MCF 10A (cell line): ENCODE data around the gene OPRD1. TPM values are rescaled to one million over a fixed set of nuclear protein-coding genes. Genes with fewer than 3 reads are reported as not detected.
A peak's percentile ranks its signal among the peaks of the same experiment; 100 is the strongest.
"Not testable (repeated sequence)": the region's sequence is repeated elsewhere in the genome, so short reads cannot be mapped to it uniquely, and the experiment has no call there.

Experiments
- BruUV-seq: library from RNA; stranded (reverse); fragments of 400-500 nt; replicated peaks from 2 replicates; lab custom pipeline; 2021; lab: Mats Ljungman, UMichigan
- CTCF ChIA-PET: fragments of 300-600 bp; sonication (Branson Sonifier 250); formaldehyde crosslinking; extraction: SDS; loops from one replicate; lab custom pipeline; 2021; ENCODE audit warnings: antibody characterized with exemption, inconsistent platforms; lab: Yijun Ruan, JAX
- POLR2A ChIA-PET: fragments of 300-600, 350-650 bp; sonication (Branson Sonifier 250); formaldehyde crosslinking; extraction: SDS; loops from one replicate; lab custom pipeline; 2020; ENCODE audit warnings: antibody characterized with exemption, inconsistent platforms; lab: Yijun Ruan, JAX
- DNase-seq: peaks from one replicate; pipeline ENCODE4 v3.0.0-alpha.2; 2018; ENCODE audit not compliant: unreplicated experiment
- H3K27ac Mint-ChIP-seq: one replicate; pipeline ENCODE4 v1.8.0; 2022; ENCODE audit warnings: mild to moderate bottlenecking, low read depth, mixed read lengths; ENCODE audit not compliant: unreplicated experiment
- H3K27me3 Mint-ChIP-seq: one replicate; pipeline ENCODE4 v1.8.0; 2022; ENCODE audit warnings: mixed read lengths; ENCODE audit not compliant: insufficient read depth, unreplicated experiment
- H3K36me3 Mint-ChIP-seq: one replicate; pipeline ENCODE4 v1.8.0; 2022; ENCODE audit warnings: mild to moderate bottlenecking, moderate library complexity, mixed read lengths; ENCODE audit not compliant: insufficient read depth, unreplicated experiment
- H3K4me1 Mint-ChIP-seq: one replicate; pipeline ENCODE4 v1.8.0; 2022; ENCODE audit warnings: mixed read lengths; ENCODE audit not compliant: insufficient read depth, unreplicated experiment
- H3K4me3 Mint-ChIP-seq: one replicate; pipeline ENCODE4 v1.8.0; 2022; ENCODE audit warnings: mild to moderate bottlenecking, moderate library complexity, mixed read lengths; ENCODE audit not compliant: unreplicated experiment
- H3K9me3 Mint-ChIP-seq: one replicate; pipeline ENCODE4 v1.8.0; 2022; ENCODE audit warnings: mixed read lengths; ENCODE audit not compliant: unreplicated experiment
- intact Hi-C: fragments of 100-400 bp; cut with micrococcal nuclease; formaldehyde crosslinking; loops from 2 replicates; pipeline ENCODE4 v1.14.1; 2022
- total RNA-seq: library from RNA; stranded (reverse); gene quantifications from 2 replicates; pipeline ENCODE4 v1.2.3, GENCODE V29; 2022
- TF ChIP-seq, protein P1 (sequence below): fragments of 200-600 bp; IDR thresholded peaks from one replicate; pipeline ENCODE4 v1.8.0; 2022; ENCODE audit warnings: antibody characterized with exemption, mild to moderate bottlenecking; ENCODE audit not compliant: unreplicated experiment

The OPRD1 gene
- total RNA-seq, 1 experiment from 2014 or later: not detected

DNA sequence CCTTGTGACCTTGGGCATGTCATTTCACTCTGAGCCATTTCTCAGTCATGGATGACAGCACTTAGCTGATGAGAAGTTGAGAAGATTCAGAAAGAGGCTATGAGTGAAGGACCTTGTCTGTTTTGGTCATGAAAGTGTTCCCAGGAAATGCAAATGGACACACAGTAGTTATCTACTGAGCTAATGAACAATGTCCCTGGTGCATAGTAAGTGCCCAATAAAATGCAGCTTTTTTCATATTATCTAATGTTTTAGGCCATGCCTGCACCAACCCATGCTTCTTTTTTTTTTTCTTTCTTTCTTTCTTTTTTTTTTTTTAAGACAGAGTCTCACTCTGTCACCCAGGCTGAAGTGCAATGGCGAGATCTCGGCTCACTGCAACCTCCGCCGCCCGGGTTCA lies 58.0 kb downstream of the OPRD1 start:
- H3K9me3 Mint-ChIP-seq: no peaks in the 10 kb centered on the region
- peaks cover 7% of the 10 kb centered on the region for H3K4me1 Mint-ChIP-seq
- DNase-seq: no peak
- BruUV-seq: no TSS peak
- ChIA-PET POLR2A (no interaction called here), CTCF (interaction anchor here (0.7 to 0.8 kb wide), 2 partner anchors 27 to 166 kb away, joined by 3 read pairs; no protein-coding TSS in a partner anchor)
- H3K27ac Mint-ChIP-seq: no peak overlapping the region
- H3K27me3 Mint-ChIP-seq: peaks cover 28% of the 10 kb centered on the region
- no peak overlapping the region for H3K4me3 Mint-ChIP-seq
- intact Hi-C loops: no loop called here
- TF ChIP-seq, protein P1, sequence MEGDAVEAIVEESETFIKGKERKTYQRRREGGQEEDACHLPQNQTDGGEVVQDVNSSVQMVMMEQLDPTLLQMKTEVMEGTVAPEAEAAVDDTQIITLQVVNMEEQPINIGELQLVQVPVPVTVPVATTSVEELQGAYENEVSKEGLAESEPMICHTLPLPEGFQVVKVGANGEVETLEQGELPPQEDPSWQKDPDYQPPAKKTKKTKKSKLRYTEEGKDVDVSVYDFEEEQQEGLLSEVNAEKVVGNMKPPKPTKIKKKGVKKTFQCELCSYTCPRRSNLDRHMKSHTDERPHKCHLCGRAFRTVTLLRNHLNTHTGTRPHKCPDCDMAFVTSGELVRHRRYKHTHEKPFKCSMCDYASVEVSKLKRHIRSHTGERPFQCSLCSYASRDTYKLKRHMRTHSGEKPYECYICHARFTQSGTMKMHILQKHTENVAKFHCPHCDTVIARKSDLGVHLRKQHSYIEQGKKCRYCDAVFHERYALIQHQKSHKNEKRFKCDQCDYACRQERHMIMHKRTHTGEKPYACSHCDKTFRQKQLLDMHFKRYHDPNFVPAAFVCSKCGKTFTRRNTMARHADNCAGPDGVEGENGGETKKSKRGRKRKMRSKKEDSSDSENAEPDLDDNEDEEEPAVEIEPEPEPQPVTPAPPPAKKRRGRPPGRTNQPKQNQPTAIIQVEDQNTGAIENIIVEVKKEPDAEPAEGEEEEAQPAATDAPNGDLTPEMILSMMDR: no peak
- peaks cover 7% of the 10 kb centered on the region for H3K36me3 Mint-ChIP-seq

DNA sequence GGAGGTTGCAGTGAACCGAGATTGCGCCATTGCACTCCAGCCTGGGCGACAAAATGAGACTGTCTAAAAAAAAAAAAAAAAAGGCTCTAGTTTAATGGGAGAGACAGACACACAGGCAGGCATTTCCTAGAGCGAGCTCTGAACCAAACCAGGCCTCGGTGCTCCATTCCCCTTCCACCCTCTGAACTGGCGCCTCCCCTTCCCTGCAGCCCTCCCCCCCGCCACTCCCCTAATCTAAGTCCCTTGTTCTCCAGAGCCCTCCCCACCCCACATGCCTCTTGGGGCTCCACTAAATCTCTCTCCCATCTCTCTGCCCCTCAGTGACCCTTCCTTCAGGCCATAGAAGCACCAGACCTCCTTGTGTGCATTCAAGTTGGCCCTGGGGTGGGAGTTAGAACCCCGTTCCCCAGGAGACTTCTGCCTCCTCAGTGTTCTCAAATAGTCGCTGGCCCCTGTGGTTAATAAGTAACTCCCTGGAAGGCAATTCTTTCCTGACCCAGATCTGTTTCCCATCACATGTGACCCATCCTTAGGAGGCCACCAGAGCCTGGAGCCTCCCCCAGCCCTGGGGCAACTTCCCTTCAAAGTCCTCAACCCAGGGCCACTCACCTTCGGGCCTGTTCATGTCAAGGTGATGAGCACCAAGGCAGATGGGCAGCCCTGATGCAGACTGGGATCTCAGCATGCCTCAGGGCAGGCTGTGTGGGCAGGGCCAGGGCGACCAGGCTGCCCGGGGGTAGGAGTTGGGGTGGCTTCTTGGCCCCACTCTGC lies 59.8 kb downstream of the OPRD1 start:
- intact Hi-C loops: no loop called here
- Mint-ChIP-seq H3K27ac (no peak overlapping the region), H3K4me1 (no peaks in the 10 kb centered on the region), H3K4me3 (no peak overlapping the region), H3K27me3 (peaks cover 13% of the 10 kb centered on the region), H3K36me3 (peaks cover 7% of the 10 kb centered on the region), H3K9me3 (no peaks in the 10 kb centered on the region)
- ChIA-PET CTCF (interaction anchor here (0.6 kb wide), 1 partner anchor 87 kb away, joined by 5 read pairs; no protein-coding TSS in a partner anchor), POLR2A (interaction anchor here (0.7 kb wide), 1 partner anchor 9 kb away, joined by 4 read pairs; no protein-coding TSS in a partner anchor)
- no TSS peak for BruUV-seq
- TF ChIP-seq, protein P1: no peak
- no peak for DNase-seq

DNA sequence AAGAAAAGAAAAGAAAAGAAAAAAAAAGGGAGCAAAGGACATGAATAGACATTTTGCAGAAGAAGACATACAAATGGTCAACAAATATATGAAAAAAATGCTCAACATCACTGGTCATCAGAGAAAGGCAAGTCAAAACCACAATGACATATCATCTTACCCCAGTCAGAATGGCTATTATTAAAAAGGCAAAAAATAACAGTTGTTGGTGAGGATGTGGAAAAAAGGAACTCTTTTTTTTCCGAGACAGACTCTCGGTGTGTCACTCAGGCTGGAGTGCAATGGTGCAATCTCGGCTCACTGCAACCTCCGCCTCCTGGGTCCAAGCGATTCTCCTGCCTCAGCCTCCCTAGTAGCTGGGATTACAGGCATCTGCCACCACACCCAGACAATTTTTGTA lies 63.2 kb downstream of the OPRD1 start:
- H3K4me1 Mint-ChIP-seq, H3K4me3 Mint-ChIP-seq, BruUV-seq, H3K27me3 Mint-ChIP-seq, H3K27ac Mint-ChIP-seq, H3K36me3 Mint-ChIP-seq, H3K9me3 Mint-ChIP-seq, DNase-seq: not testable (repeated sequence)
- intact Hi-C loops: loop anchor here (5.0 kb wide), 1 partner anchor 293 kb away; no protein-coding TSS in a partner anchor
- ChIA-PET POLR2A (interaction anchor here (0.8 to 3.1 kb wide), 2 partner anchors 68 to 93 kb away, joined by 3 to 11 read pairs; no protein-coding TSS in a partner anchor), CTCF (interaction anchor here (0.6 to 11.8 kb wide), 4 partner anchors 91 to 516 kb away, joined by 4 to 311 read pairs (median 72); no protein-coding TSS in a partner anchor)

DNA sequence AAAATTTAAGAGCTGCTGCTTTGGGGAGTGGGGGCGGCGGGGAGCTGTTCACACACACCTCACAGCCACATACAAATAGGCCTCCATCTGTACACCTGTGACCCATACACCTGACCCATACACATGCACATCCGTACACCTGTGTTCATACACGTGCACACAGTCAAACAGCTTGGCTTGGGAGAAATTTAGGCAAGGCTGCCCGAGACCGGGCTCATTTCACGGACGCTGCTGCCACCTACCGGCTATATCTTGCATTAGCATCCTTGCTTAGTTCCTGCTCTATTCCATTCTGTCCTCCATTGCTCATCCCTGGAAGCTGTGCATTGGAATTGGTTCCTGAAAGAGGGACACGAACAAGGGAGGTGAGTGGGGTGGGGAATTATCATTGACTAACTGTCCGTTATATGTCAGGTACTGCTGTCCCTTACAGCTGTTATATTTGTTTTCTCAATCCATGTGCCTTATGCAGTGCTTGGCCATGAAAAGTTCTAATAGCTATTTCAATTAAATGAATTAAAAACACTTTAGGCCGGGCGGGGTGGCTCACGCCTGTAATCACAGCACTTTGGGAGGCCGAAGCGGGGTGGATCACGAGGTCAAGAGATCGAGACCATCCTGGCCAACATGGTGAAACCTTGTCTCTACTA lies 65.3 kb downstream of the OPRD1 start:
- DNase-seq: peak; percentile 85
- peaks cover 7% of the 10 kb centered on the region for H3K36me3 Mint-ChIP-seq
- peaks cover 4% of the 10 kb centered on the region for H3K4me1 Mint-ChIP-seq
- H3K27me3 Mint-ChIP-seq: no peaks in the 10 kb centered on the region
- TF ChIP-seq, protein P1: peak; percentile 91
- no peak overlapping the region for H3K4me3 Mint-ChIP-seq
- CTCF ChIA-PET: interaction anchor here (0.5 to 11.8 kb wide), 48 partner anchors 10 to 520 kb away, joined by 3 to 311 read pairs (median 4); partner anchors contain the start of gene TAF12
- H3K9me3 Mint-ChIP-seq: no peaks in the 10 kb centered on the region
- H3K27ac Mint-ChIP-seq: no peak overlapping the region
- POLR2A ChIA-PET: interaction anchor here (0.5 to 3.1 kb wide), 19 partner anchors 10 to 630 kb away, joined by 3 to 12 read pairs (median 4); partner anchors contain the start of genes RNU11, SESN2, SRSF4 and TAF12
- no TSS peak for BruUV-seq
- intact Hi-C loops: loop anchor here (1.0 to 5.0 kb wide), 4 partner anchors 92 to 359 kb away; partner anchors contain the start of gene RNU11
